ENCODE results near the gene VSTM2B.
"Not testable (repeated sequence)": the region's sequence is repeated elsewhere in the genome, so short reads cannot be mapped to it uniquely, and the experiment has no call there.

The VSTM2B gene

DNA sequence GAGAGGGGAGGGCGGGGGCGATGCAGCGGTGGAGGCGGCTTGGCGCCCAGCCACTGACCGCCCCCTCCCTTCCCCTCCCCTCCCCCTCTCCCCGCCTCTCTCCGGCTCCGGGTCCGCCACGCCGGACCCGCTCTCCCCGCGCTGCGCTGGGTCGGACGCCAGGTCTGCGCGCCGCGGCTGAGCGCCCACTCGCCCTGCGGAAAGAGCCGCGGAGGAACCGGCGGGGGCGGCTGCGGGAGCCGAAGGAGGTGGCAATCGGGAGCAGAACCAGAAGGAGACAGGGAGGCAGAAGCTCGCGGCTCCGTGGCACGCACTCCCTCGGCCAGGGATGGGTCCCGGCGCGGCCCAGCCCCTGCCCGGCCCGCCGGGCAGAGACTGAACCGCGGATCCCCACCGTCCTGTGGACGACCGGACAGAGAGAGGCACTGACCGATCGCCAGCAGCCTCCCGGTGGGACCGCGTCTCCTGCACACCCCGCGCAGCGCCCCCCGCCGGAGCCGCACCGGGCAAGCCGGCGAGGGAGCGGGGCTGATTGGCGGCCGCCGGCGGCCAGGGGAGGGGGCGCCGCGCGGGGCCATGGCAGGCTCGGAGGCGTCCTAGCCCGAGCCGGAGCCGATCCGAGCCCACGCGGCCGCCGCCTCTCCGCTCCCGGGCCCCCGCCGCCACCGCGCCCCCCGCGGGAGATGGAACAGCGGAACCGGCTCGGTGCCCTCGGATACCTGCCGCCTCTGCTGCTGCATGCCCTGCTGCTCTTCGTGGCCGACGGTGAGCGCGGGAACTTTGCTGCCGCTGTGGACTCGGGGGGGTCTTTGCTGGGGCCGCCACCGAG is at the start of gene VSTM2B:
VSTM2B (plus strand) TSS at position 94 of the 829 bp plus-strand sequence; CDS start at position 684, 590 bp downstream.
- DNase-seq = no peak

DNA sequence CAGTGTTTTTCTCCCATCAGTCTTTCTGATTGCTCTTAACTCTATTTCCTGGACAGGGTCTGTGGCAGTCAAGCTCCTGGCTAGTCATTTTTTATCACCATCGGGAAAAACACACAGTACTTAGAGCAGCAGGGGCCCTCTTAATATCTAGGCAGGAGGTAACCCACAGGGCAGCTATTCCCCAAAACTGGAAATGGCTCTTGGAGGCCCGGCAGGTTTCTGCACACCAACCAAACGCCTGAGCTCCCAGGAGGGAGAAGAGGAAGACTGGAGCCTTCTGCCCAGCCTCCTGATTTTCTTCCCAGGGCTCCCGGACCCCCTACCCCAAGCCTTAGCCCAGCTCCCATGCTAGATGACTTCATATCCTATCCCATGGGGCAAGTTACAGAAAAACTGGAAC is 49.3 kb upstream of the VSTM2B start:
- no peak for DNase-seq

DNA sequence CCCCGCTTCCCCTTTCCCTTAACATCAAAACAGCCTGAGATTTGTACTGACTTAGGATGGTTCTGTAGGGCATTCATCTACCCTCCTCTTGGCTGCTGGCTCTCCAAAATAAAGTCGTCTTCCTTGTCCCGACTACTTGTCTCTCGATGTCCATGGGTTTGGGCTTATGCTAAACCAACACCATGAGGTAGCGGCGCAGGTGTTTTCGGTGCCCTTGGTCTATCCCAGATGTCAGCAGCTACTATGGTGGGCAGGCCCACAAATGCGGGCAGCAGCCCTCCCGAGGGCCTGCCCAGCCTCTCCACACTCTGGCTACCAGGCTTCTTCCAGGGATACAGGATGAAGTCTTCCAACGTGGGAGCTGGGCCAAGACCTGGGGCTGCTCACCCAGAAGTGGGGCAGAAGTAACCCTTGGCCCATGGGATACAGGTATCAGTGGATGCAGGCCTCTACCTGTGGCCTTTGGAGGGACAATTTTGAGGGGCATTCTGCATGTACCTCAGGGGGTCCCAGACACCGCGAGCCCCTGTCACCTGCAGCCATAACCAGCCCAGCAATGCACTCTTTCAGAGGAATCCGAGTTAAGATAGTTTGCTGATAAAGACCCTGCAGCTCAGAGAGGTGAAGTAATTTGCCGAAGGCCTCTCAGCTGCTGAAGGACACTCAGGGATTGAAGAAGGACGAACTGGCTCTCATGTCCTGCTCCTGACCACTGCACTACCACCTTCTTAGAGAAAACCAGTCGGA is 47.8 kb upstream of the VSTM2B start:
- DNase-seq = no peak

DNA sequence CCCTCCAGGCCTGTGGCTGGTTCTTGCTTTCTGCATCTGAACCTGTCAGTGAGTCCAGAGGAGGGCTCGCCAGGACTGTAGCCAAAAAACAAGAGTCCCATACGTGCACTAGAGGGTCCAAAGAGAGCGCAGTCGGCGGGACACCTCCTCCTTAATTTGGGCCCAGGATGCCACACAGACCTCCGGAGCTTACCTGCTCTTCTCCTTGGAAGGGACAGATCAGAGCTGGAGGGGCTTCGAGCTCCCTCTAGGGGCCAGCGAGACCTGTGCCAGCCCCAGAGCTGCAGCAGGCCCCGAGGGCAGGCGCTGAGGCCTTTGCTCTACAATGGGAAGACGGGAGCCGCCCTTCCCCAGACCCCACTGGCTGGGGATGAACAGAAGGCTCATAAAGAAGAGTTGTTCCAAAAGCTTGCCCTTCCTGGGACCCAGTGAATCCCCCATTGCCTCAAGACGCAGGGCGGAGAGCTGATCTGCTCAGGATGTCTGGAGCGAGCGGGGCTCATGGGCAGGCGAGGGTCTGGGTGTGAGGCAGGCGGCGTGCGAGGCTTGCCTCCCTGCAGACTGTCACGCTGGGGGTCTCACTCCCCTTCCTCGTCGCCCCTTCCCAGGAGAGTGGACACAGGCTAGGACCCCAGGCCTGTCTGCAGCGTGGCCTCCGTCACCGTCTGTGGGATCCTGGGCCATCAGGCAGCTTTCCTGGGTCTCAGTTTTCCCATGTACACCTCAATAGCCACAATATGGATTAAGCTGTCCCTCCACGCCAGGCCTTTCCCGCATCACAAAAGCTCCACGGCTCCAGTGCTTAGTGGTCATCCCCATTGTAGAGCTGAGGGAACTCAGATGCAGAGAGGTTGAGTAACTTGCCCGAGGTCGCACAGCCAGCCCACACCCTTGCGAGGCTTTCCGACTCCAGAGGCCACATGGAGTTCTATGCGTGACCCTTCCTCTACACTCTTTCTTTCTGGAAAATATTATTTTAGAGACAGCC is 46.9 kb upstream of the VSTM2B start:
- peak; percentile 40 for DNase-seq

DNA sequence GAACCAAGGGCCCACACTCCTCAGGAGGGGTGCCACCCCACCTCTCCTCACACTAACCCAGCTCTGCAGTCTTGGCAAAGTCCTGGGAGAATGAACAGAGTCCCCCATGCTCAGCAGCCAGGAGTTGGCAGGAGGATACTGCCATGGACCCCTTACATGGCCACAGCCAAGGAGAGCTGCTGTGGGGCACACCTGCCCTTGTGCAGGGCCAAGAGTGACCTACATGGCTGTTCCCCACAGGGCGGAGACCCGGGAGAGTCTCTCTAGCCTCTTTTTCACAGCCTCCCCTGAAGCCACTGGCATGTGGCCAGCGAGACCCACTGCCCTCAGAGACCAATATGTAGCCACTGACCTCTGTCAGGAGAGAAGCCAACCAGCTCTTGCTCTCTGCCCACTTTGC is 45.9 kb upstream of the VSTM2B start:
- DNase-seq = no peak

DNA sequence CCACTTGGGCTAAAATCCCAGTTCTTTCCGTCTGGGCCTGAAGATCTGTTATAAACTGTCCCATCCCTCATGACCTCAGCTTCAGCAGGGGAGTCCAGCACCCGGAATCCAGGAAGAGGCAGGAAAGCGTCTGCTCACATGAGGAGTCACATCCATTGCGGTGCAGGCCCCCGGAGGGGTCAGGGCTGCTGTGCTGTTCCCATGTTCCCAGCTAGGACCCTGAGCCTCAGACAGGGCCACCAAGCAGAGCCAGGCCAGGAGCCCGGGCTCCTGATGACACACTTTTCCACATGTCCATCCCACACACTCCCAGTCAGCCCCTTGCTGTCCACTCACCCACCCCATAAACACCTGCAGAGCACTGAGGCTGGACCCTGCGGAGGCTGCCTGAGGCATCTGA is 45.3 kb upstream of the VSTM2B start:
- DNase-seq = no peak

DNA sequence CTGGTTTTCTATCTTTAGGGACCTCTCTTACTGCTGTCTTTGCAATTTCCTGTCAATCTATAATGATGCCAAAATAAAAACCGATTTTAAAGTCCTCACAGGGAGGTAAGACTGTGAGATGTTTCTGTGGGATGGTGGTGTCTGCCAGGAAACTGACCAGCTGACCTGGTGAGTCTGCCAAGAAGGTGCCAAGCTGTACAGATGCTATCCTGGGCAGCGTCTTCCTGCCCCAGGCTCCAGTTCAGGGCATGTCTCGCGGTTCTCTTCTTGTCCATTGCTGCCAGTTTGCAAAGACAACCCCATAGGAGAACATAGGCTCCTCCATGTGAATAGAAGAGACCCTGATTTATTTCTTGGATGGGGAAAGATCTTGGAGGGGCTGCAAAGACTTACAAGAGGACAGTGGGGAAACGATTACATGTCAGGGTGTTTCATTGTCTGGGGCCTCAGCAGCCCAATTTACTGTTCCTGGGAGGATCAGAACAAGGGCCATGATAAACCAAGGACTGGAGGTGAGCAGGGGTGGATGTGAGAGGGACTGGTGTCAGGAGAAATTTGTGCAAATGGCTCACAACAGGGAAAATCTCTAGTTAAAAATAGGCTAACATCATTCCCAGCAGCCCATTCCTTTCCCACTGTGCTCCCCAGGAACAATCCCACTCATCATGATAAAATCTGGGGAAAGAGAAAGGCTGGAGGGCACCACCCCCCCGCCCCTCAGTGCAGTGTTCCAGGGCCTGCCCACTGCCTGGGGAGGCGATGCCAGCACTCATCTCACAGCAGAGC is 42.7 kb upstream of the VSTM2B start:
- no peak for DNase-seq

DNA sequence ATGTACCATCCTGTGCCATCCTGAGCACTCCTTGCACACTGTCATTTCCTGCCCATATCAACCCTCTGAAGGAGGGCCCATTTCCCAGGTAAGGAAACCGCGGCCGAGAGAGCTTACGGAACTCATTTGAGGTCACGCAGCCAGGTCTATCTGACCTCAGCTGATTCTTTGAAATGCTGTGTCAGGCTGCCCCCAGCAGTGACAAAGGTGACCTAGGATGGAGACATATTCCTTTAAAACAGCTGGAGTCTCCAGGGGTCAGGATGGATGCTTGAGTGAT is 42.2 kb upstream of the VSTM2B start:
- no peak for DNase-seq

DNA sequence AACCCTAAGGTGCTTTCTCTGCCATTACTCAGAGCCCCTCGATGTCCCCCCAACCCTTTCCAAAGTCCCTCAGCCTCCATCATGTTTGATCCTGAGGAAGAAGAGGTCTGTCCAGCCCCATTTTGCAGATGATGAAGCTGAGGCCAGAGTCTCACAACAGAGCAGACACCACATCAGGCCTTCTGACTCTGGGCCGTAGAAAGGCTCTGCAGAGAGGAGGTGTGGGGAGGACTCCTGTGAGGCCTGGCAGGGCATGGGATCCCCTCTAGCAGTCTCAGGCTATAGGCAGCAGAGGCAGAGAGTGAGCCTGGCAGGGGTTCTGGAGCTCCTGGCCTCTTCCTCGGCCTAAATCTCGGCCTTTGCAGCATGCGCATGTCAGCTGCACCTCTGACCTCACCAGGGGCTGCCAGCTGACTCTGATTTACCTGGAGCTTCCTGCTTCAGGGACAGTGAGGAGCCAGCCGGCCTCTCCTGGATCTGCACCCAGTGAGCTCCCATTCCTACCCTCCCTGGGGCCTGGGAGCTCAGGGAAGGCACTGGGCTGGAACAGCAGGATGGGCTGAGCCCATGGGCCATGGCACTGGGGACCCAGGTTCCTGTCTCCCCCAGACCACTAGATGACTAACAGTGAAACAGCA is 41.7 kb upstream of the VSTM2B start:
- DNase-seq = no peak

DNA sequence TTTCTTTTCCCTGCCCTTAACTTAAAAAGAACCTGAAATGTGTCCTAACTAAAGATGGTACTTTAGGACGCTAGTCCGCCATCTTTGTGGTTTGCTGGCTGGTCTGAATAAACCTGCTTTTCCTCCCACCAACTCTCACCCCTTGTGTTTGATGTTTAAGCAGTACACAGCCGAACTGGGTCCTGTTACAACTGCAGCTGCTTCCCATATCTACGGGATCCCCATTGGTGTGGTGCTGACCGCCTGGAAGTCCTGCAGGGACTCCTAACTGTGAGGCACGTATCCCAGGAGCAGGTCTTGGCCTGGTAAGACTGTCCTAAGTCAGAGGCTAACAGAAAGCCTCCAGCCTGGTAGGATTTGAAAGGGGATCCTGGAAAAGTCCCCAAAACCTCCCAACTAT is 40.9 kb upstream of the VSTM2B start:
- no peak for DNase-seq

DNA sequence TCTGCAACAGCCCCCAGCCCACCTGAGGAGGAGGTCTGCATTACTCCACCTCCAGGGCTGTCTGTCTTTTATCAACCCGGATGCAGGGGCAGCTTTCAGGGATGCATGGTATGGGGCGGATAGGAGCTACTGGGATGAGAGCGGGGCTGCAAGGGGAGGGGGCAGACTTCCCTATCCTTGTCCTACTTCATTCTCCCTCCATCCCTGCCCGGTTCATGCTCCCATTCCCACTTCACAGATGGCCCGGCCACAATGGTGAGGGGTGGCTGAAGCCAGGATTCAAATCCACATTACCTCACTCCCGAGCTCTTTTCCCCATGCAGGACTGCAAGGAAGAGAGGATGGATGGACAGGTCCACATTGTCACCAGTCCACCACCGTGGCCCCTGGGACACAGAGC is 40.5 kb upstream of the VSTM2B start:
- DNase-seq = no peak

DNA sequence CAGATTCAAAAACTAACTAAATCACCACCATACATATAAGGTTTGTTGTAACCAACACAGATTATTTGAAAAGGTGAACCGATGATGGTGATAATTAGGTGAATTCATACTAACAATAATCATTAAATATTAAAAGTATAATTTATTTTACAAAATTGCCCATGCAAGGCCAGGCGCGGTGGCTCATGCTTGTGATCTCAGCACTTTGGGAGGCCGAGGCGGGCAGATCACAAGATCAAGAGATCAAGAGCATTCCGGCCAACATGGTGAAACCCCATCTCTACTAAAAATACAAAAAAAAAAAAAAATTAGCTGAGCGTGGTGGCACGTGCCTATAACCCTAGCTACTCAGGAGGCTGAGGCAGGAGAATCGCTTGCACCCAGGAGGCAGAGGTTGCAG is 38.8 kb upstream of the VSTM2B start:
- DNase-seq = not testable (repeated sequence)

DNA sequence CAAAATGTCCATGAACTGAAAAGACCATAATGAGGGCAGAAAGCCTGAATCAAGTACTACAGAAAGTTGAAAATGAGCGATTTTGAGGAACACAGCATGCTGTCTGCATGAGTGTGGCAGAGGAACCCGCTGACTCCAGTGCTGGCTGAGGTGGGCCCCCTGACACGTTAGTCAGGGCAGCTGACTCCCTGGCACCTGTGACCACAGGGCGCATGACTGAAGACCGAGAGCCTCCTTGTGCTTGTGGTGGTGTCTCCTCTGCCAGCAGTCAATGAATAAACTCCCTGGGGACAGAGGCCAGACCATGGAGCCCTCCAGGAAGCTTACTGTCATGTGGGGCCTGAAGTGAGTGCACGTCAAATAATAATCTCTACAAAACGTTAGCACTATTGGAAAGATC is 38.4 kb upstream of the VSTM2B start:
- DNase-seq = peak; percentile 11

DNA sequence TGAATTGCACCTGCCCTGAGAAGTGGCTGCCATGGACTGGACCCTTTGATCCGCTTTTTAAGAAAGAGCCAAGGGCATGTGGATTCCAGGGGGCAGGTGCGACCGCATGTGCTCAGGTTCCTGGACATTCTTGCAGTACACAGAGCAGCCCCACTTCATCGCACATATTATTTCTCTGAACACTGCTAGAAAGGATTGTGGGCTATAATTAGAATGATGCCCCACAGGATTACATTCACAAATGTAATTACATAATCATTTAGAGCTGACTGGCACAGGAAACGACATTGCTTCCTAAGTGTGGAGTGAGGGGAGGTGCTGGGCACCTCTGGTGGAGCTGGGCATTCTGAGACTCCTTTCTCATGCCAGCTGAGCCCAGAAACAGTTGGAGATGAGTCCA is 37.5 kb upstream of the VSTM2B start:
- DNase-seq = no peak

DNA sequence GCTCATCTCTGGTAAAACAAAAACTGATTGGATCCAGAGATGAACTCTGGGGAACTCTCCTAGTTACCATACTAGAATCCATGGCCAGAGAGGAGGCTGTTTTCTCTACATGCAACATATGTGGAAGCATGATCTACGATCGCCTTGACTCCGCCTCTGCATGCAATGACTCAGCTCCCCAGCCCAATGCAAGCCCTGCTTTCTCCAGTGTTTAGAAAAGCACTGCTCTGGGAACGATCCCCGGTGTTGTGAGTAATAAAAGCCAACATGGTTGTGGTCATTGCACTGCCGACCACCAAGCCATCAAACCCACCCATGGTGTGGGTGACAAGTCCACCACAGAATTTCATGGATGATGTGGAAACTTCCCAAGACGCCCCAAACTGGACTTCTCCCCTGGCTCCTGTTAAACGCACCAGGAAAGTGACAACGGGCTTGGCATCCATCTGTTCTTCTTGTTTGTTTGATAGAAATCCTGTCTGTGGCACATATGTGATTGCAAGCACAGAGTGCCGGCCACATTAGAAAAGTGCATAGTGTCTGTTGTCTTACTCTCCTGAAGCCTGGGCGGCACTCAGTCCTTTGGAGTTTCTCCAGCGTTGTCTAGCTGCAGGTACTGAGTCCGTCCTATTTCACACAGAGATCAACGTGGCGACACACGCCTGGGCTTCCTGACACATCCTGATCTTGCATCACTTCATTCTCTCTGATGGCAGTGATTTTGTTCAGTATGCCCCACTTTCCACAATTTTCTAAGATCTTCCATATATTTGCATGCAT is 36.4 kb upstream of the VSTM2B start:
- DNase-seq = no peak

DNA sequence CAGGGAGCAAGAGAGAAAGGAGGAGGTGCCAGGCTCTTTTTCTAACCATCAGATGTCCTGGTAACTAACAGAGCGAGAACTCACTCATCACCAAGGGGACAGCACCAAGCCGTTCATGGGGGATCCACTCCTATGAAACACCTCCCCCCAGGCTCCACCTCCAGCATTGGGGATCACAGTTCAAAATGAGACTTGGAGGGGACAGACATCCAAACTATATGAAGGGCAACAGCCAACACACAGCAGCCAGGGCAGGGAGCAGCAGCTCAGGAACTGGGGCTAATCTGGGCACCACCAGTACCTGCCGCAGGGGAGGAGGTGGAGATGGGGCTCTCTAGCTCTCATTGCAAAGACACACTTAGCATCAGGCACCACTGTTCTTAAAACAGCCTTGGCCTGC is 34.3 kb upstream of the VSTM2B start:
- DNase-seq = no peak

DNA sequence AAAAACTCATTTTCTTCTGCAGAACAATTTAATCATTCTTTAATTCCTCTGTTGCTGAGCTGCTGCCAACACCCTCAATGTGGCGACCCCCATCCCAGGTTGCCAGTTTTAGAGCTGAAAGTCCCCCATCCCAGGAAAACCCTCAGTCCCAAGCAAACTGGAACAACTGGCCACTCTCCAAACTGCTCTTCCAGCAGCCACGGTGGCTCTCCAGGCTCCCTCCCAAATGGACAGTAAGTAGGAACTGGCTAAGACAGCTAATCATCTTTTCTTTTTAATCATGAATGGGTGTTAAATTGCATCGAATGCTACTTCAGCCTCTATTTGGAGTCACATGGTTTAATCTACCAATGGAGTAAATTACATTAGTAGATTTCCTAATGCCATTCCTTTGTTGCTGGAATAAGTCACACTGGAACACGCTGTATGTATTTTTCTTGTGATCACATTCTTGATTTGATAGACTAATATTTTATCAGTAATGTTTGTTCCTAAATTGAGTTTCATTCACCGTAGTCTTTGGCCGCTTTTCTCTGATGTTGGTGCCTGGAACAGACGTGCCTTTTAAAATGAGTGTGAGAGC is 33.7 kb upstream of the VSTM2B start:
- DNase-seq = no peak

DNA sequence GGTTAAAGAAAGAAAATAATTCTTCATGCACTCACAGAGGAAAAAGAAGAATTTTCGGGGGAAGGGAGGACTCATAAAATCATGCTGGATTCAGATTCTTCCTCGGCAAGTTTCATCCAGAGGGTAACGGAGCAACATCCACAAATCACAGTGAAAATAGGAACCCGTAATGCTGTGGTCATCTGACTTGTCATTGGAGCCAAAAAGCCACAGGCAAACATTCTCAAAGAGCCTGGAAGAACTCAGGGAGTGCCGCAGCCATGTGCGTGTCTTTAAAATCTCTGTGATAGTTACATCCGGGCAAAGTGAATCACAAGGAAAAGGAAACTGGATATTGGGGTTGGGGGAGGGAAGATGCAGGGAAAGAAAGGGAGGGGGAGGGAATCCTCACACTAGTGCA is 33.0 kb upstream of the VSTM2B start:
- DNase-seq = no peak

DNA sequence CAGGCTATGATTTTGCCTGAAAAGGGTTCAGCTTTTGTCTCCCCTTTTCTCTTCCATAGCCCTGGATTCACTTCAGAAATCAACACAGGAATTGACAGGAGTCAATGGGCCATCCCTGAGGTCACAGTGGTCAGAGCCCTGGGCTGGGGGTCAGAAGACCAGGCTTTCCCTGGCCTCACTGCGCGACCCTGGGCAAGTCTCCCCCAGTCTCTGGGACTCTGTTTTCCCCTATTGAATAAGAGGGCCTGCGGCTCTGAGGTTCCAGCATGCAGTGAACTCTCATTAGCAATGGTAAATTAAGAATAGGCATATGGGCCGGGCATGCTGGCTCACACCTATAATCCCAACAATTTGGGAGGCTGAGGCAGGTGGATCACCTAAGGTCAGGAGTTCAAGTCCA is 30.7 kb upstream of the VSTM2B start:
- DNase-seq = no peak

DNA sequence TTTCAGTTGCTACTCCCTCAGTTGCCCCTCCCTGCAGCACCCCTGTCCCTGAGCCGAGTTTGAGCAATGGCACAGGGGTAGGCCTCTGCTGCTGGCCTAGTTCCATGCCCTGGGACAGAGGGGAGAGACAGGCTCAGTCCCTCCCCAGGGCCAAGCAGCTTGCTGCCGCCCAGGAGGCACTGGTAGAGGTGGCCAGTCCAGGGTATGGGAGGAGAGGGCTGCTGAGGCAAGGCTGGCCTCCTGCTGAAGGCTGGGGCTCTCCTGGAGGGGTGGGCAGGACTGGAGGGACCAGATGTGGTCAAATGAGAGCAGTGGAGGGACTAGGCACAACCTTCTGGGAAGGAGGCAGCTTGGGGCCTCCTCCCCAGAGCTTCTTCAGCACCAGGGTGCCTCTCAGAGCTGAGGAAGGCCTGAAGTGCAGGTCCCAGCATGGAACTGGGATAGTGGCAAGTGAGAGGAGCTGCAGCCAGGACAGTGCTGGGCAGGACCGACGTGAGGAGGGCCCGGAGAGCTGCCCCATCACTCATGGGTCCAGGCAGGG is 29.8 kb upstream of the VSTM2B start:
- no peak for DNase-seq

DNA sequence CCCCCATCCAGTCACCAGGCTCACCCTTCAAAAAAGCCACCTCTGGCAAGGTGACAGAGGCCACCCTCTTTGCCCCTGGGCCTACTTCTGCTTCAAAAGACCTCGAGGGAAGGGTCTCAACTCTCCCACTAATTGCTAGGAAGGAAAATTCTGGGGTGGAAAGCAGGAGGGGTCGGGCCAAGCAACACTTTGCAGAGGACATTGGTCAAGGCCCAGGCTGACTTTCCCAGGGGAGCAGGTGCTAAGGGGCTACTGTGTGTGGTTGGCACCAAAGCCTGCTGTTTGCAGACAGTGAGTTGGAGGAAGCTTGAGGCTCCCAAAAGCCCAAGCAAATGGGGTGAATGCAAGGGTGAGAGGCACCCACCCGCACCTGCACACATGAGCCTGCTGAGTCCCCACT is 28.6 kb upstream of the VSTM2B start:
- no peak for DNase-seq
